Measurements from ENCODE around the gene PLCB2. TPM values are rescaled to one million over a fixed set of nuclear protein-coding genes. Genes with fewer than 3 reads are reported as not detected.

The PLCB2 gene
- total RNA-seq, 1 experiment from 2014 or later: 1.7 TPM

DNA sequence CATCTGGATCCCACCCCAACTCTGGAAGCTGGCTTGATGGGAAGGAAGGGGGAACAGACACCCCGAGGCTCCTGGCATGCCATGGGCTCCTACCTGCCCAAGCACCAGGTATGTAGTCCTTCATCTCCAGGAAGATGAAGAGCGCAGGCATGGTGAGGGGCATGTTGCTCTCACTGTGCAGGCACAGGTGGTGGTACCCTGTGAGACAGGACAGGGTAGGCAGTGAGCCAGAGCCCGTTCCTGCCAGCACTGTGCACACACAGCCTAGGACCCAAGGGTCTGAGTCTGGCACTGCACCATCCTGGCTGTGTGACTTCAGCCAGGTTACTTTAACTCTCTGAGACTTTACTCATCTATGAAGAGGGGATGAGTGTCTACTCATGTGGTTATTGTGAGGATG is 15.5 kb downstream of the PLCB2 start:
- no peaks in the 10 kb centered on the region for H3K36me3 ChIP-seq (ENCODE audit: control insufficient read depth, insufficient read depth, low read length)
- ATAC-seq (no peak), DNase-seq (ENCODE audit: low read depth, low spot score) (no peak)
- TF ChIP-seq SIN3A (IDR thresholded peaks at IDR 0.05; ENCODE audit: borderline replicate concordance, insufficient read depth, low read depth, low read length) (no peak), TCF7L2 (IDR thresholded peaks at IDR 0.05; ENCODE audit: low read depth, low read length) (no peak), POLR2AphosphoS5 (IDR thresholded peaks at IDR 0.05; ENCODE audit: low read depth, low read length) (no peak), REST (IDR thresholded peaks at IDR 0.05; ENCODE audit: insufficient read depth in 1 of 2, low read depth in 2 of 2, low read length in 1 of 2) (no peak)
- TF ChIP-seq, protein P1, sequence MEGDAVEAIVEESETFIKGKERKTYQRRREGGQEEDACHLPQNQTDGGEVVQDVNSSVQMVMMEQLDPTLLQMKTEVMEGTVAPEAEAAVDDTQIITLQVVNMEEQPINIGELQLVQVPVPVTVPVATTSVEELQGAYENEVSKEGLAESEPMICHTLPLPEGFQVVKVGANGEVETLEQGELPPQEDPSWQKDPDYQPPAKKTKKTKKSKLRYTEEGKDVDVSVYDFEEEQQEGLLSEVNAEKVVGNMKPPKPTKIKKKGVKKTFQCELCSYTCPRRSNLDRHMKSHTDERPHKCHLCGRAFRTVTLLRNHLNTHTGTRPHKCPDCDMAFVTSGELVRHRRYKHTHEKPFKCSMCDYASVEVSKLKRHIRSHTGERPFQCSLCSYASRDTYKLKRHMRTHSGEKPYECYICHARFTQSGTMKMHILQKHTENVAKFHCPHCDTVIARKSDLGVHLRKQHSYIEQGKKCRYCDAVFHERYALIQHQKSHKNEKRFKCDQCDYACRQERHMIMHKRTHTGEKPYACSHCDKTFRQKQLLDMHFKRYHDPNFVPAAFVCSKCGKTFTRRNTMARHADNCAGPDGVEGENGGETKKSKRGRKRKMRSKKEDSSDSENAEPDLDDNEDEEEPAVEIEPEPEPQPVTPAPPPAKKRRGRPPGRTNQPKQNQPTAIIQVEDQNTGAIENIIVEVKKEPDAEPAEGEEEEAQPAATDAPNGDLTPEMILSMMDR (IDR thresholded peaks at IDR 0.05): no peak
- H3K27me3 ChIP-seq (ENCODE audit: control insufficient read depth, insufficient read depth, low read length): no peaks in the 10 kb centered on the region
- no peaks in the 10 kb centered on the region for H3K9me3 ChIP-seq (ENCODE audit: control insufficient read depth, insufficient read depth, low read depth, low read length)
- H3K4me3 ChIP-seq (ENCODE audit: low read depth in 2 of 2, low read length in 2 of 2): no peak overlapping the region
- intact Hi-C loops (cut with micrococcal nuclease; ENCODE audit: unreplicated experiment) (no loop called here), in situ Hi-C loops (cut with HindIII; ENCODE audit: low pct_unique_long_range_greater_than_20kb, low sequenced_read_pairs) (no loop called here)
- POLR2A ChIA-PET: no interaction called here
- no TSS peak for BruUV-seq (replicated peaks)
- H3K4me1 ChIP-seq (ENCODE audit: control insufficient read depth, insufficient read depth, low read length): peaks cover 9% of the 10 kb centered on the region; the same call in 1 of the 2 replicates
- CTCF ChIA-PET: no interaction called here
- H3K27ac ChIP-seq (ENCODE audit: low read length): no peak overlapping the region

DNA sequence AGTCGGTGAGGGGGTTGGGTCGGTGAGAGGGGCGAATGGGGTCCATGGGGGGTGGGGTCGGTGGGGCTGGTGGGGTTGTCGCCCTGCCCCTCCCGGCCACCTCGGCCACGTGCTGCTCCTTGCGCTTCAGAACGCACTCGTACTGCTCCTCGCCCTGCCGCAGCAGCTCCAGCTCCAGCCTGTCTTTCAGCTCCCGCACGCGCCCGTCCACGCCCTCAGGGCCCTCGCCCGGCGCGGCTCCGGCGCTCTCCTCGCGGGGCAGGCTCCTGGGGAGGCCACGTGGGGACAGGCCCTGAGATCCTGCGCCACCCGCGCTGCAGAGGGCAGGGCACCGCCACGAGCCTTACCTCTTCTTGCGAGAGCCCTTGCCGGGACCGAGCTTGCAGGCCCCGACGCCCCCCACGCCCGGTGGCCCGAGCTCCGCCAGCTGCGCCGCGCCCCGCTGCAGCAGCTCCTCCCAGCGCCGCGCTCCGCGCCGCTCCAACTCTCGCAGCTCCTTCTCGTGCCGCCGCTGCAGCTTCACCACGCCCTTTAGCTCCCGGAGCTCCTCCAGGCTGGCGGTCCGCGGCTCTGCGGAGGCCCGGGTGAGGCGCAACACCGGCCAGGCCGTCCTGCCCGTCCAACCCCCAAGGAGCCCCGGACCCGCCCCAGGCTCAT is 16.7 kb downstream of the PLCB2 start:
- CTCF ChIA-PET: interaction anchor here (0.7 to 1.3 kb wide), 4 partner anchors 12 to 191 kb away, joined by 3 to 11 read pairs (median 4); partner anchors contain the start of gene CCDC9B
- TF ChIP-seq, protein P1 (IDR thresholded peaks at IDR 0.05): no peak
- TF ChIP-seq POLR2AphosphoS5 (IDR thresholded peaks at IDR 0.05; ENCODE audit: low read depth, low read length) (no peak), SIN3A (IDR thresholded peaks at IDR 0.05; ENCODE audit: borderline replicate concordance, insufficient read depth, low read depth, low read length) (no peak), TCF7L2 (IDR thresholded peaks at IDR 0.05; ENCODE audit: low read depth, low read length) (no peak), REST (IDR thresholded peaks at IDR 0.05; ENCODE audit: insufficient read depth in 1 of 2, low read depth in 2 of 2, low read length in 1 of 2) (no peak)
- H3K36me3 ChIP-seq (ENCODE audit: control insufficient read depth, insufficient read depth, low read length): no peaks in the 10 kb centered on the region
- H3K9me3 ChIP-seq (ENCODE audit: control insufficient read depth, insufficient read depth, low read depth, low read length): no peaks in the 10 kb centered on the region
- POLR2A ChIA-PET: interaction anchor here (0.6 kb wide), 2 partner anchors 14 to 466 kb away, joined by 8 to 9 read pairs; no protein-coding TSS in a partner anchor
- H3K27ac ChIP-seq (ENCODE audit: low read length): no peak overlapping the region
- H3K4me1 ChIP-seq (ENCODE audit: control insufficient read depth, insufficient read depth, low read length): peaks cover 9% of the 10 kb centered on the region; the same call in 1 of the 2 replicates
- H3K4me3 ChIP-seq (ENCODE audit: low read depth in 2 of 2, low read length in 2 of 2): peak overlapping the region; percentile 24 to 33
- H3K27me3 ChIP-seq (ENCODE audit: control insufficient read depth, insufficient read depth, low read length): no peaks in the 10 kb centered on the region
- in situ Hi-C loops (cut with HindIII; ENCODE audit: low pct_unique_long_range_greater_than_20kb, low sequenced_read_pairs): no loop called here
- BruUV-seq (replicated peaks): no TSS peak
- intact Hi-C loops (cut with micrococcal nuclease; ENCODE audit: unreplicated experiment): no loop called here
- DNase-seq (ENCODE audit: low read depth, low spot score) (no peak), ATAC-seq (peak; percentile 85)

All from Panc1 (cell line).